GM23338 (cell line): ENCODE results near the gene CAPS. TPM values are rescaled to one million over a fixed set of nuclear protein-coding genes. Genes with fewer than 3 reads are reported as not detected.

Experiments used
- ATAC-seq: fragments of 200-7000 bp; cut with Tn5 transposase; 3 replicates; pipeline ENCODE4 v1.9.1; 2020
- DNase-seq: peaks from one replicate; pipeline ENCODE4 v3.0.0-alpha.2; 2015; ENCODE audit warnings: low spot score
- H2AFZ ChIP-seq: fragments of 200-600 bp; sonication (generic); 2 replicates; pipeline ENCODE4 v1.8.0; 2016; ENCODE audit warnings: antibody characterized with exemption, mild to moderate bottlenecking, moderate library complexity
- H3F3A ChIP-seq: fragments of 200-600 bp; sonication (generic); replicated peaks from 2 replicates; pipeline ENCODE4 v1.8.0; 2017; ENCODE audit warnings: antibody characterized with exemption, mixed run types, low read depth
- H3K27ac ChIP-seq: fragments of 200-600 bp; sonication (generic); 2 replicates; pipeline ENCODE4 v1.6.1; 2016; ENCODE audit warnings: low read depth
- H3K27me3 ChIP-seq: fragments of 200-600 bp; sonication (generic); 2 replicates; pipeline ENCODE4 v1.8.0; 2016; ENCODE audit warnings: mild to moderate bottlenecking, mixed run types, moderate library complexity; ENCODE audit not compliant: insufficient read depth
- H3K36me3 ChIP-seq: fragments of 200-600 bp; sonication (generic); 2 replicates; pipeline ENCODE4 v1.8.0; 2016; ENCODE audit warnings: mild to moderate bottlenecking; ENCODE audit not compliant: insufficient read depth
- H3K4me1 ChIP-seq: fragments of 200-600 bp; sonication (generic); 2 replicates; pipeline ENCODE4 v1.8.0; 2016; ENCODE audit warnings: mild to moderate bottlenecking, moderate library complexity; ENCODE audit not compliant: insufficient read depth
- H3K4me2 ChIP-seq: fragments of 200-600 bp; sonication (generic); 2 replicates; pipeline ENCODE4 v1.7.1; 2017; ENCODE audit warnings: mixed run types
- H3K4me3 ChIP-seq: fragments of 200-600 bp; sonication (generic); 2 replicates; pipeline ENCODE4 v1.6.1; 2016; ENCODE audit warnings: mixed run types
- H3K79me2 ChIP-seq: fragments of 200-600 bp; sonication (generic); replicated peaks from 2 replicates; pipeline ENCODE4 v1.8.0; 2017; ENCODE audit warnings: mild to moderate bottlenecking; ENCODE audit not compliant: insufficient read depth
- H3K9me2 ChIP-seq: fragments of 200-600 bp; sonication (generic); 2 replicates; pipeline ENCODE4 v1.8.0; 2017; ENCODE audit not compliant: insufficient read depth
- H4K20me1 ChIP-seq: fragments of 200-600 bp; sonication (generic); replicated peaks from 2 replicates; pipeline ENCODE4 v1.8.0; 2017; ENCODE audit warnings: mild to moderate bottlenecking; ENCODE audit not compliant: insufficient read depth
- H3K27ac Mint-ChIP-seq: 2 replicates; pipeline ENCODE4 v1.8.0; 2020; ENCODE audit warnings: inconsistent platforms, mild to moderate bottlenecking, moderate library complexity, mixed read lengths
- H3K27me3 Mint-ChIP-seq: 3 replicates; pipeline ENCODE4 v1.8.0; 2022; ENCODE audit warnings: low read depth, mild to moderate bottlenecking, moderate library complexity, mixed read lengths, inconsistent platforms; ENCODE audit not compliant: insufficient read depth, poor library complexity
- H3K36me3 Mint-ChIP-seq: 3 replicates; pipeline ENCODE4 v1.8.0; 2021; ENCODE audit warnings: low read depth, mild to moderate bottlenecking, inconsistent platforms, moderate library complexity, mixed read lengths
- H3K4me1 Mint-ChIP-seq: 3 replicates; pipeline ENCODE4 v1.8.0; 2020; ENCODE audit warnings: mild to moderate bottlenecking, inconsistent platforms, mixed read lengths
- H3K4me3 Mint-ChIP-seq: 3 replicates; pipeline ENCODE4 v1.8.0; 2021; ENCODE audit warnings: moderate library complexity, mild to moderate bottlenecking, inconsistent platforms, mixed read lengths
- H3K9me3 Mint-ChIP-seq: 3 replicates; pipeline ENCODE4 v1.8.0; 2020; ENCODE audit warnings: moderate library complexity, mild to moderate bottlenecking, inconsistent platforms, mixed read lengths
- CREB1 ChIP-seq: fragments of 250-450 bp; sonication (Bioruptor Pico); IDR thresholded peaks from 2 replicates; pipeline ENCODE4 v1.5.0; 2020; ENCODE audit warnings: low read depth, mild to moderate bottlenecking, moderate library complexity
- ETS1 ChIP-seq: IDR thresholded peaks from 2 replicates; pipeline ENCODE4 v1.6.1; 2016; ENCODE audit warnings: antibody characterized with exemption
- EZH2 ChIP-seq: fragments of 200-600 bp; sonication (generic); IDR thresholded peaks from one replicate; pipeline ENCODE4 v1.8.0; 2017; ENCODE audit warnings: antibody characterized with exemption, mild to moderate bottlenecking, low read depth; ENCODE audit not compliant: unreplicated experiment
- EZH2phosphoT487 ChIP-seq: fragments of 200-600 bp; sonication (generic); IDR thresholded peaks from one replicate; pipeline ENCODE4 v1.8.1; 2018; ENCODE audit warnings: antibody characterized with exemption; ENCODE audit not compliant: unreplicated experiment
- JUNB ChIP-seq: IDR thresholded peaks from one replicate; pipeline ENCODE4 v1.6.1; 2016; ENCODE audit warnings: antibody characterized with exemption; ENCODE audit not compliant: unreplicated experiment
- NANOG ChIP-seq: IDR thresholded peaks from 2 replicates; pipeline ENCODE4 v1.6.1; 2016; ENCODE audit warnings: antibody characterized with exemption, borderline replicate concordance
- POLR2AphosphoS5 ChIP-seq: IDR thresholded peaks from 2 replicates; pipeline ENCODE4 v1.6.1; 2016; ENCODE audit warnings: antibody characterized with exemption, low read depth
- STAT1 ChIP-seq: IDR thresholded peaks from one replicate; pipeline ENCODE4 v1.6.1; 2016; ENCODE audit warnings: antibody characterized with exemption; ENCODE audit not compliant: unreplicated experiment
- ZNF114 ChIP-seq: fragments of 250-450 bp; sonication (Bioruptor Pico); IDR thresholded peaks from 2 replicates; pipeline ENCODE4 v1.5.0; 2020; ENCODE audit warnings: mild to moderate bottlenecking, moderate library complexity
- ZNF331 ChIP-seq: fragments of 250-450 bp; sonication (Bioruptor Pico); IDR thresholded peaks from 2 replicates; pipeline ENCODE4 v1.5.0; 2020; ENCODE audit warnings: low read depth, mild to moderate bottlenecking, moderate library complexity
- ZNF462 ChIP-seq: fragments of 250-450 bp; sonication (Bioruptor Pico); IDR thresholded peaks from 2 replicates; pipeline ENCODE4 v1.5.0; 2020; ENCODE audit warnings: mild to moderate bottlenecking, moderate library complexity
- polyA plus RNA-seq: library from polyadenylated mRNA; unstranded; fragments of >200 nt; fragmentation: Nextera tagmentation; extraction: Ambion mirVana; gene quantifications from 2 replicates; pipeline ENCODE4 v1.2.1, GENCODE V29; 2016
- total RNA-seq: library from RNA; depleted of rRNA; stranded (reverse); fragments of >200 nt; shearing (Covaris generic); gene quantifications from 2 replicates; pipeline ENCODE4 v1.2.3, GENCODE V29; 2014
- TF ChIP-seq, protein P1 (sequence below), 2 experiments: fragments of 200-600 bp in 1 of 2; sonication (generic) in 1 of 2; conservative IDR thresholded peaks; 2 replicates each; pipeline versions ENCODE4 v1.5.1 to v1.6.1; 2016 to 2017; ENCODE audit warnings: antibody characterized with exemption in 2 of 2, low read depth in 2 of 2, mild to moderate bottlenecking in 2 of 2, moderate library complexity in 1 of 2
- TF ChIP-seq, protein P2 (sequence below): IDR thresholded peaks from one replicate; pipeline ENCODE4 v1.6.1; 2018; ENCODE audit warnings: antibody characterized with exemption; ENCODE audit not compliant: unreplicated experiment

CAPS gene
- total and polyA plus RNA-seq, 2 experiments from 2014 or later: 1.5 to 3.2 TPM

DNA sequence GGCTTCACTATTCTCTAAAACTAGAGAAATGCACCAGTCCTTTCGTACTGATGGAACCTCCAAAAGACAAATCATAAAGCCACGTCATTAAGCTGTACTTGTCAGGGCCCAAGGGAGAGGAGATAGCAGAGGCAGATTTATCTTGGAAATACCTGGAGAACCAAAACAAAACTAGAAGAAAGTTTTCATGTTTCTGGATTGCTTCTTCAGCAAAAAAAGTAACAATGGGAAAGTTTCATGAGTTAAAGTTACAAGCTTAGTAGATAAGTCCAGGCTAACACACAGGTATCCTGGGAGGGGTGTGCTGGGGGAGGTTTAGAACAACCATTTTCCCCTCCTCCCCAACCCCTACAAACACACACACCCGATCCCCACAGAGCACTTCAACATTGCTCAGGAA lies 42.3 kb downstream of the CAPS start:
- Histone ChIP-seq H3K36me3 (no peaks in the 10 kb centered on the region), H4K20me1 (peaks cover 64% of the 10 kb centered on the region), H3F3A (peaks cover 6% of the 10 kb centered on the region; the same call in 1 of the 2 replicates), H3K4me3 (no peak overlapping the region), H3K79me2 (peaks cover 98% of the 10 kb centered on the region), H3K9me2 (no peaks in the 10 kb centered on the region), H3K27me3 (no peaks in the 10 kb centered on the region), H2AFZ (no peak overlapping the region), H3K4me2 (no peak overlapping the region), H3K4me1 (peaks cover 75% of the 10 kb centered on the region), H3K27ac (no peak overlapping the region)
- TF ChIP-seq CREB1 (CRISPR knock-in tag): no peak
- TF ChIP-seq NANOG: no peak
- TF ChIP-seq EZH2phosphoT487: no peak
- TF ChIP-seq, protein P1, sequence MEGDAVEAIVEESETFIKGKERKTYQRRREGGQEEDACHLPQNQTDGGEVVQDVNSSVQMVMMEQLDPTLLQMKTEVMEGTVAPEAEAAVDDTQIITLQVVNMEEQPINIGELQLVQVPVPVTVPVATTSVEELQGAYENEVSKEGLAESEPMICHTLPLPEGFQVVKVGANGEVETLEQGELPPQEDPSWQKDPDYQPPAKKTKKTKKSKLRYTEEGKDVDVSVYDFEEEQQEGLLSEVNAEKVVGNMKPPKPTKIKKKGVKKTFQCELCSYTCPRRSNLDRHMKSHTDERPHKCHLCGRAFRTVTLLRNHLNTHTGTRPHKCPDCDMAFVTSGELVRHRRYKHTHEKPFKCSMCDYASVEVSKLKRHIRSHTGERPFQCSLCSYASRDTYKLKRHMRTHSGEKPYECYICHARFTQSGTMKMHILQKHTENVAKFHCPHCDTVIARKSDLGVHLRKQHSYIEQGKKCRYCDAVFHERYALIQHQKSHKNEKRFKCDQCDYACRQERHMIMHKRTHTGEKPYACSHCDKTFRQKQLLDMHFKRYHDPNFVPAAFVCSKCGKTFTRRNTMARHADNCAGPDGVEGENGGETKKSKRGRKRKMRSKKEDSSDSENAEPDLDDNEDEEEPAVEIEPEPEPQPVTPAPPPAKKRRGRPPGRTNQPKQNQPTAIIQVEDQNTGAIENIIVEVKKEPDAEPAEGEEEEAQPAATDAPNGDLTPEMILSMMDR (conservative IDR thresholded peaks at IDR 0.05; ENCODE audit: low read depth in 2 of 2): no peak
- TF ChIP-seq JUNB: no peak
- no peak for TF ChIP-seq ETS1
- no peak for TF ChIP-seq ZNF331 (CRISPR knock-in tag)
- TF ChIP-seq POLR2AphosphoS5: no peak
- TF ChIP-seq STAT1: no peak
- TF ChIP-seq, protein P2, sequence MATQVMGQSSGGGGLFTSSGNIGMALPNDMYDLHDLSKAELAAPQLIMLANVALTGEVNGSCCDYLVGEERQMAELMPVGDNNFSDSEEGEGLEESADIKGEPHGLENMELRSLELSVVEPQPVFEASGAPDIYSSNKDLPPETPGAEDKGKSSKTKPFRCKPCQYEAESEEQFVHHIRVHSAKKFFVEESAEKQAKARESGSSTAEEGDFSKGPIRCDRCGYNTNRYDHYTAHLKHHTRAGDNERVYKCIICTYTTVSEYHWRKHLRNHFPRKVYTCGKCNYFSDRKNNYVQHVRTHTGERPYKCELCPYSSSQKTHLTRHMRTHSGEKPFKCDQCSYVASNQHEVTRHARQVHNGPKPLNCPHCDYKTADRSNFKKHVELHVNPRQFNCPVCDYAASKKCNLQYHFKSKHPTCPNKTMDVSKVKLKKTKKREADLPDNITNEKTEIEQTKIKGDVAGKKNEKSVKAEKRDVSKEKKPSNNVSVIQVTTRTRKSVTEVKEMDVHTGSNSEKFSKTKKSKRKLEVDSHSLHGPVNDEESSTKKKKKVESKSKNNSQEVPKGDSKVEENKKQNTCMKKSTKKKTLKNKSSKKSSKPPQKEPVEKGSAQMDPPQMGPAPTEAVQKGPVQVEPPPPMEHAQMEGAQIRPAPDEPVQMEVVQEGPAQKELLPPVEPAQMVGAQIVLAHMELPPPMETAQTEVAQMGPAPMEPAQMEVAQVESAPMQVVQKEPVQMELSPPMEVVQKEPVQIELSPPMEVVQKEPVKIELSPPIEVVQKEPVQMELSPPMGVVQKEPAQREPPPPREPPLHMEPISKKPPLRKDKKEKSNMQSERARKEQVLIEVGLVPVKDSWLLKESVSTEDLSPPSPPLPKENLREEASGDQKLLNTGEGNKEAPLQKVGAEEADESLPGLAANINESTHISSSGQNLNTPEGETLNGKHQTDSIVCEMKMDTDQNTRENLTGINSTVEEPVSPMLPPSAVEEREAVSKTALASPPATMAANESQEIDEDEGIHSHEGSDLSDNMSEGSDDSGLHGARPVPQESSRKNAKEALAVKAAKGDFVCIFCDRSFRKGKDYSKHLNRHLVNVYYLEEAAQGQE: no peak
- no peak for TF ChIP-seq EZH2
- TF ChIP-seq ZNF462 (CRISPR knock-in tag): no peak
- TF ChIP-seq ZNF114 (CRISPR knock-in tag): no peak
- Mint-ChIP-seq H3K27me3 (peaks cover 23% of the 10 kb centered on the region), H3K9me3 (no peaks in the 10 kb centered on the region), H3K4me1 (peaks cover 84% of the 10 kb centered on the region), H3K4me3 (no peak overlapping the region), H3K27ac (no peak overlapping the region), H3K36me3 (no peaks in the 10 kb centered on the region; the same call in 2 of the 3 replicates)
- ATAC-seq (no peak), DNase-seq (no peak)
